ACHN (cell line): ENCODE measurements around the gene WDR76.
"Not testable (repeated sequence)": the region's sequence is repeated elsewhere in the genome, so short reads cannot be mapped to it uniquely, and the experiment has no call there.

Experiments
- DNase-seq: peaks from one replicate; pipeline ENCODE4 v3.0.0-alpha.2; 2015
- in situ Hi-C: cut with HindIII; loops from 2 replicates; pipeline ENCODE4 v1.10.0; 2017; ENCODE audit warnings: low sequenced_read_pairs, low pct_ligation_motif_present, low pct_unique_long_range_greater_than_20kb

Gene WDR76

GRCh38 chr15:43808960-43809678 lies 17.7 kb upstream of the WDR76 start:
- in situ Hi-C loops, result no loop called here
- no peak for DNase-seq

GRCh38 chr15:43815064-43815463 lies 11.7 kb upstream of the WDR76 start:
- DNase-seq, in situ Hi-C loops: not testable (repeated sequence)

- in situ Hi-C loops, result no loop called here
- DNase-seq, result no peak
Observed at GRCh38 chr15:43821505-43821904, 5.3 kb upstream of the WDR76 start.

- in situ Hi-C loops, result no loop called here
- DNase-seq, result peak; percentile 95
Observed at GRCh38 chr15:43824302-43825246, 2.2 kb upstream of the WDR76 start, which contains the start of gene MFAP1. TSS of gene MFAP1 (minus strand) at chr15:43824690. CDS start at chr15:43824569, 121 bp downstream.

GRCh38 chr15:43825305-43825704 lies 1.5 kb upstream of the WDR76 start:
- not testable (repeated sequence) for DNase-seq

GRCh38 chr15:43826029-43826507 lies 734 bp upstream of the WDR76 start:
- no peak for DNase-seq
- in situ Hi-C loops, result no loop called here

More at GRCh38 chr15:43825305-43825704, 1.5 kb upstream of the WDR76 start:
- in situ Hi-C loops, result not testable (repeated sequence)

GRCh38 chr15:43828061-43828657 lies 1.4 kb downstream of the WDR76 start:
- DNase-seq, result no peak
- in situ Hi-C loops, result no loop called here

- in situ Hi-C loops, DNase-seq: not testable (repeated sequence)
Observed at GRCh38 chr15:43829951-43830540, 3.2 kb downstream of the WDR76 start.

GRCh38 chr15:43830691-43831275 lies 4.0 kb downstream of the WDR76 start:
- DNase-seq, in situ Hi-C loops: not testable (repeated sequence)

GRCh38 chr15:43831519-43832052 lies 4.8 kb downstream of the WDR76 start:
- in situ Hi-C loops, DNase-seq: not testable (repeated sequence)

GRCh38 chr15:43832485-43832884 lies 5.7 kb downstream of the WDR76 start:
- in situ Hi-C loops, DNase-seq: not testable (repeated sequence)

GRCh38 chr15:43845421-43845820 lies 18.6 kb downstream of the WDR76 start:
- DNase-seq, result no peak
- in situ Hi-C loops, result no loop called here

GRCh38 chr15:43851251-43851650 lies 24.4 kb downstream of the WDR76 start:
- no peak for DNase-seq
- in situ Hi-C loops, result no loop called here

- no peak for DNase-seq
- in situ Hi-C loops, result no loop called here
Observed at GRCh38 chr15:43852607-43853006, 25.8 kb downstream of the WDR76 start.

- in situ Hi-C loops, result no loop called here
- DNase-seq, result no peak
Observed at GRCh38 chr15:43854801-43855200, 28.0 kb downstream of the WDR76 start.

GRCh38 chr15:43859546-43859945 lies 32.7 kb downstream of the WDR76 start:
- no peak for DNase-seq
- in situ Hi-C loops, result no loop called here

- DNase-seq, in situ Hi-C loops: not testable (repeated sequence)
Observed at GRCh38 chr15:43866636-43867035, 39.8 kb downstream of the WDR76 start.

GRCh38 chr15:43867096-43867495 lies 40.3 kb downstream of the WDR76 start:
- in situ Hi-C loops, result no loop called here
- no peak for DNase-seq
